ENCODE data around the gene SH3GLB2.

DNA sequence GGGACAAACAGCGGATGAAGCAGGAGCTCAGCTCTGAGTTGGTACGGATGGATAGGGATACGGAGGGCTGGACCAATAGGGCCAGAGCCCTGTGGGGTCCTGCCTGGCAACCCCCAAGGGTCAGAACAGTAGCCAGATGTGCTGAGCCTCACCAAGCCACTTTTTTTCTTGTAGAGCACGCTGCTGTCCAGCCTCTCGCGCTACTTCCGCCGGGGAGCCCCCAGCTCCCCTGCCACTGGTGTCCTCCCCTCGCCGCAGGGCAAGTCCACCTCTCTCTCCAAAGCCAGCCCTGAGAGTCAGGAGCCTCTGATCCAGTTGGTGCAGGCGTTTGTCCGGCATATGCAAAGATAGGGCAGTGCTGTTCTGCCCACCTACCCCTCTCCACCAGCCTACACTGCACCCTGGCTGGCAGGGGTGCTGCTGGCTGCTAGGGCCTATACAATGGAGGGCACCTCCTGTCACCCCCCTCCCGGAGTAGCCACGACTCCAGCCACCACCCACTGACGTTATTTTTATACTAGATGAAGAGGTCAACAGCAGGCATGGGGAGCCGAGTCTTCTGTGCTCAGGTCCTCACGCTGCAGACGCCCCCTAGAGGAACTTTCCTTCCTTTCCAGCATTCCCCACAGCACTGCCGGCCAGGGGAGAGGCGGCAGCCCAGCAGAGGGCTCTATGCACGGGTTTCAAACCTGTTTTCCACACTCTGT, 21.6 kb downstream of the SH3GLB2 start:
- TF ChIP-seq POLR2A (IDR thresholded peaks at IDR 0.05): no peak
- TF ChIP-seq, protein P1, sequence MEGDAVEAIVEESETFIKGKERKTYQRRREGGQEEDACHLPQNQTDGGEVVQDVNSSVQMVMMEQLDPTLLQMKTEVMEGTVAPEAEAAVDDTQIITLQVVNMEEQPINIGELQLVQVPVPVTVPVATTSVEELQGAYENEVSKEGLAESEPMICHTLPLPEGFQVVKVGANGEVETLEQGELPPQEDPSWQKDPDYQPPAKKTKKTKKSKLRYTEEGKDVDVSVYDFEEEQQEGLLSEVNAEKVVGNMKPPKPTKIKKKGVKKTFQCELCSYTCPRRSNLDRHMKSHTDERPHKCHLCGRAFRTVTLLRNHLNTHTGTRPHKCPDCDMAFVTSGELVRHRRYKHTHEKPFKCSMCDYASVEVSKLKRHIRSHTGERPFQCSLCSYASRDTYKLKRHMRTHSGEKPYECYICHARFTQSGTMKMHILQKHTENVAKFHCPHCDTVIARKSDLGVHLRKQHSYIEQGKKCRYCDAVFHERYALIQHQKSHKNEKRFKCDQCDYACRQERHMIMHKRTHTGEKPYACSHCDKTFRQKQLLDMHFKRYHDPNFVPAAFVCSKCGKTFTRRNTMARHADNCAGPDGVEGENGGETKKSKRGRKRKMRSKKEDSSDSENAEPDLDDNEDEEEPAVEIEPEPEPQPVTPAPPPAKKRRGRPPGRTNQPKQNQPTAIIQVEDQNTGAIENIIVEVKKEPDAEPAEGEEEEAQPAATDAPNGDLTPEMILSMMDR (IDR thresholded peaks at IDR 0.05): peak; percentile 52 to 73 (median 68)
